Measurements from ENCODE around the gene CAMTA2. TPM values are rescaled to one million over a fixed set of nuclear protein-coding genes. Genes with fewer than 3 reads are reported as not detected.

The CAMTA2 gene
- total and polyA plus RNA-seq, 9 of the 15 experiments (the other 6 are each of a cell fraction or from before 2014, with no cell fraction given), result 0.24 to 25.1 (median 6.3) TPM

- TF ChIP-seq VEZF1 (CRISPR knock-in tag; IDR thresholded peaks at IDR 0.05) (peak; percentile 50; the same call in 1 of the 2 replicates), NFYB (IDR thresholded peaks at IDR 0.05; ENCODE audit: extremely low read depth, insufficient read length) (no peak), IRF1 (CRISPR knock-in tag; IDR thresholded peaks at IDR 0.05; ENCODE audit: borderline replicate concordance) (no peak), CREB1 (IDR thresholded peaks at IDR 0.05) (no peak), CREB1 (CRISPR knock-in tag; IDR thresholded peaks at IDR 0.05) (peak; percentile 14; the same call in 1 of the 2 replicates), MEF2A (IDR thresholded peaks at IDR 0.05; ENCODE audit: control insufficient read depth, low read depth, low read length) (no peak), HMGN3 (IDR thresholded peaks at IDR 0.05; ENCODE audit: borderline replicate concordance, extremely low read depth, insufficient read length, low read depth, low read length) (peak; percentile 16), ZNF282 (CRISPR knock-in tag; IDR thresholded peaks at IDR 0.05) (no peak), ZNF79 (CRISPR knock-in tag; IDR thresholded peaks at IDR 0.05; ENCODE audit: low read depth) (no peak), ZNF740 (CRISPR knock-in tag; IDR thresholded peaks at IDR 0.05) (0 out of 2 replicates have a peak, but pooled peaks have one; percentile 33), ZNF740 (tag; IDR thresholded peaks at IDR 0.05) (no peak), PHF21A (IDR thresholded peaks at IDR 0.05; ENCODE audit: borderline replicate concordance, low read depth) (no peak), FOXJ2 (tag; IDR thresholded peaks at IDR 0.05) (peak; percentile 82), EGR1 (conservative IDR thresholded peaks at IDR 0.05) (no peak), RBM25 (IDR thresholded peaks at IDR 0.05; ENCODE audit: low read depth, low read length, severe bottlenecking) (peak; percentile 95), CTCF (IDR thresholded peaks at IDR 0.05 in 2 of 3, conservative IDR thresholded peaks at IDR 0.05 in 1 of 3; ENCODE audit: insufficient read depth in 2 of 3, low read depth in 1 of 3, low read length in 3 of 3) (peak in 1 of 3 experiments; percentile 21; a peak in 1 of 6 replicates), KLF1 (tag; IDR thresholded peaks at IDR 0.05) (no peak), HCFC1 (IDR thresholded peaks at IDR 0.05; ENCODE audit: low read depth, low read length) (peak; percentile 8; the same call in 1 of the 2 replicates), FIP1L1 (IDR thresholded peaks at IDR 0.05; ENCODE audit: low read depth, low read length, poor library complexity, severe bottlenecking) (peak; percentile 28), ZNF354B (CRISPR knock-in tag; IDR thresholded peaks at IDR 0.05) (no peak), RBM22 (IDR thresholded peaks at IDR 0.05; ENCODE audit: low read depth, low read length, poor library complexity, severe bottlenecking) (no peak), SMARCA4 (IDR thresholded peaks at IDR 0.05) (no peak)
Measured at GRCh38 chr17:4939796-4940554, 47.5 kb downstream of the CAMTA2 start, which contains the start of the genes RNF167 and SLC25A11 (continued).
